Keratinocyte (primary cell): Measurements from ENCODE around the gene NPSR1.

Experiments
- EZH2 ChIP-seq: IDR thresholded peaks from one replicate; pipeline ENCODE4 v1.6.1; 2012; ENCODE audit warnings: inconsistent platforms, mild to moderate bottlenecking, low read length, moderate library complexity
- TF ChIP-seq, protein P1 (sequence below), 3 experiments: IDR thresholded peaks in 1 of 3; conservative IDR thresholded peaks in 1 of 3; optimal IDR thresholded peaks in 1 of 3; 2 replicates in 2 of 3; 3 replicates in 1 of 3; pipeline versions ENCODE3 to v1.5.1; 2011; ENCODE audit warnings: low read length in 3 of 3, mild to moderate bottlenecking in 3 of 3, moderate library complexity in 2 of 3, control low read depth in 1 of 3, inconsistent platforms in 1 of 3; ENCODE audit not compliant: insufficient read depth in 2 of 3; ENCODE audit errors: extremely low read depth in 1 of 3

DNA sequence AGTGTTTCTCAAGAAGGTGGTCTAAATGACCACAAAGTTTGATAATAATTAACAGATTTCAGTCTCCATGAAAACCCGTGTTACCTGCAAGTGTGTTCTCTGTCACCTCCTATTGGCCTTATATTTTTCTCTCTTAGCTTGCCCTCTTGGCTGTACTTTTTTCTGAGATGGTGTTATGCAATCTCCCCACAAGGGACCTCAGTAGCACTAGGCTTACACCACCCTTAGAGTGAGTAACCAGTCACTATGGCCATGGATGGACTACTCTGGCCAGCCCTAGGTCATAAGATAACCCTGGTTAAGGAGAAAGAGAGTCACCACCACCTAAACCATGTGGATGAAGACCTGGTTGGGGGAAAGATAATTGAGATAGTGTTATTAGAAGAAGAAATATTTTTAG is 76.8 kb downstream of the NPSR1 start:
- TF ChIP-seq, protein P1, sequence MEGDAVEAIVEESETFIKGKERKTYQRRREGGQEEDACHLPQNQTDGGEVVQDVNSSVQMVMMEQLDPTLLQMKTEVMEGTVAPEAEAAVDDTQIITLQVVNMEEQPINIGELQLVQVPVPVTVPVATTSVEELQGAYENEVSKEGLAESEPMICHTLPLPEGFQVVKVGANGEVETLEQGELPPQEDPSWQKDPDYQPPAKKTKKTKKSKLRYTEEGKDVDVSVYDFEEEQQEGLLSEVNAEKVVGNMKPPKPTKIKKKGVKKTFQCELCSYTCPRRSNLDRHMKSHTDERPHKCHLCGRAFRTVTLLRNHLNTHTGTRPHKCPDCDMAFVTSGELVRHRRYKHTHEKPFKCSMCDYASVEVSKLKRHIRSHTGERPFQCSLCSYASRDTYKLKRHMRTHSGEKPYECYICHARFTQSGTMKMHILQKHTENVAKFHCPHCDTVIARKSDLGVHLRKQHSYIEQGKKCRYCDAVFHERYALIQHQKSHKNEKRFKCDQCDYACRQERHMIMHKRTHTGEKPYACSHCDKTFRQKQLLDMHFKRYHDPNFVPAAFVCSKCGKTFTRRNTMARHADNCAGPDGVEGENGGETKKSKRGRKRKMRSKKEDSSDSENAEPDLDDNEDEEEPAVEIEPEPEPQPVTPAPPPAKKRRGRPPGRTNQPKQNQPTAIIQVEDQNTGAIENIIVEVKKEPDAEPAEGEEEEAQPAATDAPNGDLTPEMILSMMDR (optimal IDR thresholded peaks at IDR 0.05 in 1 of 3, IDR thresholded peaks at IDR 0.05 in 1 of 3, conservative IDR thresholded peaks at IDR 0.05 in 1 of 3; ENCODE audit: extremely low read depth in 1 of 3, insufficient read depth in 2 of 3, low read length in 3 of 3) = no peak
- TF ChIP-seq EZH2 = no peak
